ENCODE results near the gene CELF1. TPM values are rescaled to one million over a fixed set of nuclear protein-coding genes. Genes with fewer than 3 reads are reported as not detected.

Gene CELF1
- total RNA-seq, 4 donors from 2014 or later: 87.3 to 144 (median 111) TPM

- H3K4me1 ChIP-seq: peaks cover 11 to 12% of the 10 kb centered on the region in 2 donors
- intact Hi-C loops (cut with DNase I): no loop called here
- H3K4me3 ChIP-seq (replicated peaks in 1 of 3): peak within 1 kb of the TSS; percentile 63 to 99 (median 86)
- DNase-seq: peak; percentile 99
- H3K27ac ChIP-seq: peak within 1 kb of the TSS; percentile 90 to 93 (median 92)
- peaks cover 17 to 32% of the 10 kb centered on the region in 2 donors for H3K36me3 ChIP-seq
- no peaks in the 10 kb centered on the region for H3K27me3 ChIP-seq
- H3K9me3 ChIP-seq: no peaks in the 10 kb centered on the region
- TF ChIP-seq POLR2A (IDR thresholded peaks at IDR 0.05) (peak in 1 of 2 donors; percentile 54), CTCF (IDR thresholded peaks at IDR 0.05) (peak in 1 of 6 experiments; percentile 7)
- 1 to 2% methylated on average over 49 to 55 of the region's 62 CpGs for WGBS, 2 donors
Measured at GRCh38 chr11:47426062-47426956, 126.6 kb downstream of the CELF1 start, which contains the start of gene PSMC3. Gene PSMC3, minus strand, starts transcription at chr11:47426439. Its CDS starts 160 bp downstream, at chr11:47426279.

GRCh38 chr11:47425611-47426010 is 127.3 kb downstream of the CELF1 start:
- peaks cover 11 to 12% of the 10 kb centered on the region in 2 donors for H3K4me1 ChIP-seq
- H3K27me3 ChIP-seq: no peaks in the 10 kb centered on the region
- DNase-seq: no peak
- TF ChIP-seq CTCF (IDR thresholded peaks at IDR 0.05) (no peak), POLR2A (IDR thresholded peaks at IDR 0.05) (no peak)
- intact Hi-C loops (cut with DNase I): no loop called here
- peak overlapping the region; percentile 90 to 93 (median 92) for H3K27ac ChIP-seq
- no peaks in the 10 kb centered on the region for H3K9me3 ChIP-seq
- WGBS, 2 donors: 1% methylated on average over 14 of the region's 14 CpGs
- peaks cover 21 to 36% of the 10 kb centered on the region in 2 donors for H3K36me3 ChIP-seq
- H3K4me3 ChIP-seq (replicated peaks in 1 of 3): peak overlapping the region; percentile 63 to 99 (median 86)

- H3K4me3 ChIP-seq (replicated peaks in 1 of 3): no peak overlapping the region
- TF ChIP-seq POLR2A (IDR thresholded peaks at IDR 0.05): no peak
- TF ChIP-seq CTCF (IDR thresholded peaks at IDR 0.05): no peak
- intact Hi-C loops (cut with DNase I): no loop called here
- no peak for DNase-seq
- H3K9me3 ChIP-seq: no peaks in the 10 kb centered on the region
- 91 to 94% methylated on average over 18 to 19 of the region's 23 CpGs for WGBS, 2 donors
- no peaks in the 10 kb centered on the region for H3K27me3 ChIP-seq
- peaks cover 53 to 70% of the 10 kb centered on the region in 2 donors for H3K36me3 ChIP-seq
- peak overlapping the region in 2 of 3 donors; percentile 83 to 93 for H3K27ac ChIP-seq
- H3K4me1 ChIP-seq: peaks cover 16 to 35% of the 10 kb centered on the region in 2 donors
Measured at GRCh38 chr11:47418454-47419259, 134.3 kb downstream of the CELF1 start.

GRCh38 chr11:47417712-47418111 is 135.2 kb downstream of the CELF1 start:
- Histone ChIP-seq H3K27ac (peak overlapping the region; percentile 12 to 93 (median 83)), H3K36me3 (peaks cover 50 to 65% of the 10 kb centered on the region in 2 donors), H3K9me3 (no peaks in the 10 kb centered on the region), H3K4me3 (replicated peaks in 1 of 3) (no peak overlapping the region), H3K27me3 (no peaks in the 10 kb centered on the region), H3K4me1 (peaks cover 16 to 35% of the 10 kb centered on the region in 2 donors)
- WGBS, 2 donors: 45 to 70% methylated on average over 6 of the region's 6 CpGs
- no peak for TF ChIP-seq CTCF (IDR thresholded peaks at IDR 0.05)
- no peak for TF ChIP-seq POLR2A (IDR thresholded peaks at IDR 0.05)
- peak; percentile 35 to 67 for DNase-seq
- intact Hi-C loops (cut with DNase I): no loop called here

Data from thyroid gland (tissue), 4 donors.